ENCODE results near the gene RFX3. TPM values are rescaled to one million over a fixed set of nuclear protein-coding genes. Genes with fewer than 3 reads are reported as not detected.

Gene RFX3
- total RNA-seq, 1 experiment from 2014 or later: 9.9 TPM

DNA sequence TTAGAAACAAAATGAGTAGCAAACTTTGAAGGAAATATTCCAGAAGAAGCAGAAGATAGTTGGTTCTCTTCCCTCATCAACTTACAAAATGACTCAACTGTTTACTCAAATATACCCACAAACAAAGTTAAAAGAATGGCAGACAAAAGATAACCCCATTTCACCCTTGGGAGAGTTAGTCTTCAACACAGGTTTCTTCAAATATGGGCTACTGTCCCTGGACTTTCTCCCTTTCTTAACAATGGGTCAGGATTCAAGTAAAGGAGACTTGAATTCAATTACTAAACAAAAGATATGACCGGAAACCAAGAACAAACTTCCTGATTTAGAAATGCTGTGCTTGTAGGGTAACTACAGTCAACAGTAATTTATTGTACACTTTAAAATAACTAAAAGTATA, 14.2 kb downstream of the RFX3 start:
- H3K4me3 Mint-ChIP-seq: no peak overlapping the region
- peak overlapping the region in 1 of 3 experiments; percentile 73; a peak in 2 of 7 replicates for H3K27ac Mint-ChIP-seq
- no peak overlapping the region for H3K4ac ChIP-seq (ENCODE audit: low read depth, low read length)
- H4K91ac ChIP-seq (ENCODE audit: insufficient read length, low read depth, low read length): no peak overlapping the region
- TF ChIP-seq CTCF (conservative IDR thresholded peaks at IDR 0.05): no peak
- H2BK120ac ChIP-seq (ENCODE audit: low read depth, low read length, poor library complexity, severe bottlenecking): no peak overlapping the region
- peaks cover 36 to 43% of the 10 kb centered on the region in 2 experiments for H3K4me1 Mint-ChIP-seq
- H3K9me3 Mint-ChIP-seq: no peaks in the 10 kb centered on the region
- H3K18ac ChIP-seq (ENCODE audit: insufficient read length, low read depth, low read length): no peak overlapping the region
- H3K79me2 ChIP-seq (ENCODE audit: insufficient read depth, low read length): no peaks in the 10 kb centered on the region
- no peak overlapping the region for H3K14ac ChIP-seq (ENCODE audit: insufficient read depth, low read length)
- no peak overlapping the region for H2AK5ac ChIP-seq (ENCODE audit: insufficient read length, low read length)
- H3K23ac ChIP-seq (ENCODE audit: insufficient read length, low read depth, low read length): no peak overlapping the region
- H3K79me1 ChIP-seq (ENCODE audit: insufficient read depth, low read depth, low read length, poor library complexity, severe bottlenecking): peaks cover 3% of the 10 kb centered on the region
- no peaks in the 10 kb centered on the region for H3K23me2 ChIP-seq (ENCODE audit: insufficient read length, low read depth, low read length, poor library complexity, severe bottlenecking)
- no peak overlapping the region for H4K5ac ChIP-seq (ENCODE audit: insufficient read length, low read depth, low read length)
- H3K4me1 ChIP-seq (ENCODE audit: insufficient read depth, low read length): no peaks in the 10 kb centered on the region
- WGBS (ENCODE audit: extremely low coverage, insufficient read length, low lambda C conversion rate): no CpG with 5 or more reads among the region's 1 CpG
- no peak overlapping the region for H3K9ac ChIP-seq (ENCODE audit: extremely low read depth, insufficient read length, low read length)
- no peak overlapping the region for H2BK12ac ChIP-seq (ENCODE audit: insufficient read length, low read depth, low read length)
- H3K9me3 ChIP-seq (ENCODE audit: control insufficient read depth, low read depth, low read length): no peaks in the 10 kb centered on the region
- H2BK15ac ChIP-seq (ENCODE audit: low read depth, low read length): no peak overlapping the region
- no peak for DNase-seq
- no peak overlapping the region for H3K27ac ChIP-seq (ENCODE audit: insufficient read length, low read depth, low read length)
- no peaks in the 10 kb centered on the region for H3K27me3 ChIP-seq (ENCODE audit: insufficient read depth, low read length)
- no peak overlapping the region for H2AFZ ChIP-seq (ENCODE audit: low read length)
- no peaks in the 10 kb centered on the region for H3K27me3 Mint-ChIP-seq (ENCODE audit: low read depth)
- H4K8ac ChIP-seq (replicated peaks; ENCODE audit: insufficient read length, low read depth, low read length): no peak overlapping the region
- H3K36me3 Mint-ChIP-seq (ENCODE audit: insufficient read depth in 1 of 3, low read depth in 3 of 3): peaks cover 0 to 3% (median 0%) of the 10 kb centered on the region in 3 experiments; a peak in 3 of 7 replicates
- no peak overlapping the region for H3K4me2 ChIP-seq (ENCODE audit: insufficient read depth, insufficient read length, low read length)
- no peaks in the 10 kb centered on the region for H4K20me1 ChIP-seq (ENCODE audit: control insufficient read depth, insufficient read depth, insufficient read length)
- no peak overlapping the region for H3K56ac ChIP-seq (ENCODE audit: insufficient read length, low read depth, low read length)
- no peak overlapping the region for H2BK5ac ChIP-seq (ENCODE audit: insufficient read length, low read length)
- no peak overlapping the region for H2BK20ac ChIP-seq (ENCODE audit: low read depth, low read length, poor library complexity, severe bottlenecking)
- H3T11ph ChIP-seq (ENCODE audit: low read length): no peak overlapping the region

Data from H9 (cell line).